Fibroblast of lung (primary cell): Measurements from ENCODE around the gene GPR42.

Experiments
- EZH2 ChIP-seq: IDR thresholded peaks from 2 replicates; pipeline ENCODE4 v1.5.1; 2012; ENCODE audit warnings: low read length, control low read depth, mild to moderate bottlenecking; ENCODE audit errors: missing control alignments
- TF ChIP-seq, protein P1 (sequence below), 2 donors: IDR thresholded peaks in 1 of 2; conservative IDR thresholded peaks in 1 of 2; 1 replicate in 1 of 2; 2 replicates in 1 of 2; pipeline ENCODE4 v1.5.1; 2011 to 2012; ENCODE audit warnings: low read length in 2 of 2, control low read depth in 1 of 2, inconsistent platforms in 1 of 2, low read depth in 1 of 2, mild to moderate bottlenecking in 1 of 2

DNA sequence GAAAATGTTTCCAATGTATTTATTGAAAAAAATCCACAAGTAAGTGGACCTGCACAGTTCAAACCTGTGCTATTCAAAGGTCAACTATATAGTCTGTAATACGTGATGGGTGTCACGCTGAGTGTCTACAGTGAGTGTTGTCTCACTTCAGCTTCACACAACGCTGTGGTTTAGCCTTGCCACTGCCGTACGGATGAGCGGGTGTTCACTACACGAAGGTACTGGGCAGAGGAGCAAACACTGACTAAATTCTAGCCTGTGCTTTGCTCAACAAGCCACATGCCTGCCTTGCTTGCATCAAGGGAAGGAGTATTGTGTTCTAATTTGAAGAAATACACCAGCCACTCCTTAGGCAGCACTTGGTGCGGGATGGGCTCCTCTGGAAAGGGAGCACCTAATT is 16.0 kb upstream of the GPR42 start:
- TF ChIP-seq, protein P1, sequence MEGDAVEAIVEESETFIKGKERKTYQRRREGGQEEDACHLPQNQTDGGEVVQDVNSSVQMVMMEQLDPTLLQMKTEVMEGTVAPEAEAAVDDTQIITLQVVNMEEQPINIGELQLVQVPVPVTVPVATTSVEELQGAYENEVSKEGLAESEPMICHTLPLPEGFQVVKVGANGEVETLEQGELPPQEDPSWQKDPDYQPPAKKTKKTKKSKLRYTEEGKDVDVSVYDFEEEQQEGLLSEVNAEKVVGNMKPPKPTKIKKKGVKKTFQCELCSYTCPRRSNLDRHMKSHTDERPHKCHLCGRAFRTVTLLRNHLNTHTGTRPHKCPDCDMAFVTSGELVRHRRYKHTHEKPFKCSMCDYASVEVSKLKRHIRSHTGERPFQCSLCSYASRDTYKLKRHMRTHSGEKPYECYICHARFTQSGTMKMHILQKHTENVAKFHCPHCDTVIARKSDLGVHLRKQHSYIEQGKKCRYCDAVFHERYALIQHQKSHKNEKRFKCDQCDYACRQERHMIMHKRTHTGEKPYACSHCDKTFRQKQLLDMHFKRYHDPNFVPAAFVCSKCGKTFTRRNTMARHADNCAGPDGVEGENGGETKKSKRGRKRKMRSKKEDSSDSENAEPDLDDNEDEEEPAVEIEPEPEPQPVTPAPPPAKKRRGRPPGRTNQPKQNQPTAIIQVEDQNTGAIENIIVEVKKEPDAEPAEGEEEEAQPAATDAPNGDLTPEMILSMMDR (conservative IDR thresholded peaks at IDR 0.05 in 1 of 2, IDR thresholded peaks at IDR 0.05 in 1 of 2; ENCODE audit: low read depth in 1 of 2, low read length in 2 of 2) = no peak
- TF ChIP-seq EZH2 = no peak
